Measurements from ENCODE around the gene MXD3.

DNA sequence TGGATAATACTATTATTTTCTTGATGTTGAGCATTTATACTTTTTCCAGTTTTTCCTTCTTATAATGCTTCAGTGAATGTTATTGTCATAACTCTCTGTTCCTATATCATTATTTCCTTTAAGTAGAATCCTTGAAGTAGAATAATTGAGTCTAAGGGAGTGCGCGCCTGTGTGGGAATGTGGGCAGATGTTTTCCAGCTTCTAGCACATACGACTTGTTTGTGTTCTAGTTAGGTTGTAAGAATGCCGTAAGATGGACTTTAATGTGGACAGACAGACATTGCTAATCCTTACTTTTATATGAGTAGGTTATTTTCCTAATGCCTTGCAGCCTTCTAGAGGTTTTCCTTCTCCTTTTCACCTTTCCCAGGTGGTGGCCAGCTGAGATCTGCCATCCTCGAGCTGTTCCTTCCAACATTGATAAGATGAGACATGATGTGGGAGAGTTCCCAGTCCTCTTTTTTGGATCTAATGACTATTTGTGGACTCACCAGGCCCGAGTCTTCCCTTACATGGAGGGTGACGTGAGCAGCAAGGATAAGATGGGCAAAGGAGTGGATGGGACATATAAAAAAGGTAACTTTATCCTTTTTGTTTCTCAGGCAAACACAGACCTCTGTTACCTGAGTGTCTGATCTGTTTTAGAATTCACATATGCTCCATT lies 42.3 kb downstream of the MXD3 start:
- TF ChIP-seq POLR2A (IDR thresholded peaks at IDR 0.05): no peak
- TF ChIP-seq, protein P1, sequence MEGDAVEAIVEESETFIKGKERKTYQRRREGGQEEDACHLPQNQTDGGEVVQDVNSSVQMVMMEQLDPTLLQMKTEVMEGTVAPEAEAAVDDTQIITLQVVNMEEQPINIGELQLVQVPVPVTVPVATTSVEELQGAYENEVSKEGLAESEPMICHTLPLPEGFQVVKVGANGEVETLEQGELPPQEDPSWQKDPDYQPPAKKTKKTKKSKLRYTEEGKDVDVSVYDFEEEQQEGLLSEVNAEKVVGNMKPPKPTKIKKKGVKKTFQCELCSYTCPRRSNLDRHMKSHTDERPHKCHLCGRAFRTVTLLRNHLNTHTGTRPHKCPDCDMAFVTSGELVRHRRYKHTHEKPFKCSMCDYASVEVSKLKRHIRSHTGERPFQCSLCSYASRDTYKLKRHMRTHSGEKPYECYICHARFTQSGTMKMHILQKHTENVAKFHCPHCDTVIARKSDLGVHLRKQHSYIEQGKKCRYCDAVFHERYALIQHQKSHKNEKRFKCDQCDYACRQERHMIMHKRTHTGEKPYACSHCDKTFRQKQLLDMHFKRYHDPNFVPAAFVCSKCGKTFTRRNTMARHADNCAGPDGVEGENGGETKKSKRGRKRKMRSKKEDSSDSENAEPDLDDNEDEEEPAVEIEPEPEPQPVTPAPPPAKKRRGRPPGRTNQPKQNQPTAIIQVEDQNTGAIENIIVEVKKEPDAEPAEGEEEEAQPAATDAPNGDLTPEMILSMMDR (IDR thresholded peaks at IDR 0.05): no peak
